ENCODE measurements around the gene GRM1. TPM values are rescaled to one million over a fixed set of nuclear protein-coding genes. Genes with fewer than 3 reads are reported as not detected.

The GRM1 gene
- total RNA-seq: not detected
- long read RNA-seq: 0 reads

GRCh38 chr6:146028851-146029572, at the start of gene GRM1:
Gene GRM1 (plus strand): TSS chr6:146029062. CDS start chr6:146029518, 456 bp downstream.
- intact Hi-C loops (cut with DNase I, micrococcal nuclease): no loop called here
- DNase-seq (no peak), ATAC-seq (no peak)

GRCh38 chr6:146009338-146009737, 19.5 kb upstream of the GRM1 start:
- DNase-seq (no peak), ATAC-seq (no peak)
- intact Hi-C loops (cut with DNase I, micrococcal nuclease): no loop called here

DNA sequence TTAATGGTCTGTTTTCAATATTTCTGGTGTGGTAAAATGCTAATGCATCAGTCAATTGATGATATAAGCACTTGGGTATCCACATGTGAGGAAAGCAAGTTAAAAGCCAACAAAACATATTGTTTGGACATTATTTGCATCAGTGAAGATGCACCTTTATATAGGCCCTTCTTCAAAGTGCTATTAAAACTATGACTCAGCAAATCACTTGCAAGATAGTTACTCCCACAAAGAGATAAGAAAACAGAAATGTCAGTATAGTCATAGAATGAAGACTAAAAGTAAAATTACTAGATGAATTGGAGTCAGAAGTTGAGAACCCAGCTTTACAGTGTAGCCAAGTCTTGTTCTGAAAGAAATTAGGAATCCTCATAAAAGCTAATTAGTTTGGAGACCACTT, 14.6 kb upstream of the GRM1 start:
- ATAC-seq (no peak), DNase-seq (no peak)
- intact Hi-C loops (cut with DNase I, micrococcal nuclease): no loop called here

DNA sequence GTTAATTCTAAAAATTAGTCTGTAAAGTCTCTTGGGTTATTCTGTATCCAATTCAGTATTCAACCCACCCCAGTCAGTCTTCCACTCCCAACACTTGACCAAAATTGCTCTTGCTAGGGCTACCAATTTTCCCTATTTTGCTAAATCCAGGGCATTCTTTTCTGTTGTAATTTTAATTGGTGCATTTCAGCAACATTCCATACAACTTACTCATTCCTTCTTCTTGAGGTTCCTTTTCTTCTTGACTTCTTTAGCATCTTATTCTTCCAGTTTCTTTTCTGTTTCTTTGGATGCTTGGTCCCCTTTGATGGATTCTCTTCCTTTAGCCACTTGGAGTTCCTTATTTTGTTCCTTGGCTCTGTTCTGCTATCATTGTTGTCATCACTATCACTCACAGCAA, 11.2 kb upstream of the GRM1 start:
- ATAC-seq (no peak), DNase-seq (no peak)
- intact Hi-C loops (cut with DNase I, micrococcal nuclease): no loop called here

DNA sequence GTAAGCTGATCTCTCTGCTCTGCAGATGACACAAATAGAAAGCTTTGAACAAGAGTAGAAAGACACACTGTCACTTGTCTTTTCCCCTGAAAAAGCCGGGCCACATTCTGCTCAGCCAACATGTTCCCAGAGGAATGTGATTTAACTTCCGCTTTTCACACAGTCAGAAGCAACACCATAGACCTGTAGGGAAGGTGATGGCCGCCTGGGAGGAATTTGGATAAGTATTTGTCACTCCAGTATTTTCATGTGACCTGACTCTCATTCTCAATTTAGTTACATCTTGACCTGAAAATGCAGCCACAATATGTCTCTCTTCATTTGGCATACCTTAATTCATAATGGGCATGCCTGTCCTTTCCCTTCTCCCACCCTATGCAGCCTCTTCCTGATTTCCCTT, 2.0 kb upstream of the GRM1 start:
- DNase-seq: no peak
- intact Hi-C loops (cut with DNase I, micrococcal nuclease): no loop called here
- no peak for ATAC-seq

GRCh38 chr6:146027586-146028251, 1.1 kb upstream of the GRM1 start:
- intact Hi-C loops (cut with DNase I, micrococcal nuclease): no loop called here
- DNase-seq: no peak
- ATAC-seq: peak; percentile 4

DNA sequence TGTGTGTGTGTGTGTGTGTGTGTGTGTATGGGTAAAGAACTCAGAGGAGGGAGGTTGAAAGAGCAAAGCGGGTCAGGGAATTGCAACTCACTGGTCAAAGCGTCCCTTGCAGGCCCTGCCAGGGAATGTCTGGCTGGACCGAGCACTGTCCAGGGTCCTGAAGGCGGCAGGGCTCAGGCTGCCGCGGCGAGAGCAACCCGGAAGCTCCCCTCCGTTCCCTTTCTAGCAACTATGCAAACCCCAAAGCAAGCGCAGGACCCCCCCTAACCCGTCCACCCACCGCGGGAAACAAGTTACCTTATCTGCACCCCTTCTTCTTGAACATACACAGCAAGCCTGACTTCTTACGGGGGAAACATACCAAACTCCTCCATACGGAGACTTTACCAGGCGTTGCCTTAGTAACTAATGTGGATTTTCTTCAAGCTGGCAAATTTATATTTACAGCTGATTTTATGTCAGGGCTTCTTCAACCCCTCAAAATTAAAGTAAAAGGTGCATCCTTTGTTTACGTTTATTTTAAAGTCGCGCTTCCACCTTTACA, 538 bp upstream of the GRM1 start:
- ATAC-seq (peak; percentile 83), DNase-seq (peak in 1 of 2 donors; percentile 70)
- intact Hi-C loops (cut with DNase I, micrococcal nuclease): no loop called here

DNA sequence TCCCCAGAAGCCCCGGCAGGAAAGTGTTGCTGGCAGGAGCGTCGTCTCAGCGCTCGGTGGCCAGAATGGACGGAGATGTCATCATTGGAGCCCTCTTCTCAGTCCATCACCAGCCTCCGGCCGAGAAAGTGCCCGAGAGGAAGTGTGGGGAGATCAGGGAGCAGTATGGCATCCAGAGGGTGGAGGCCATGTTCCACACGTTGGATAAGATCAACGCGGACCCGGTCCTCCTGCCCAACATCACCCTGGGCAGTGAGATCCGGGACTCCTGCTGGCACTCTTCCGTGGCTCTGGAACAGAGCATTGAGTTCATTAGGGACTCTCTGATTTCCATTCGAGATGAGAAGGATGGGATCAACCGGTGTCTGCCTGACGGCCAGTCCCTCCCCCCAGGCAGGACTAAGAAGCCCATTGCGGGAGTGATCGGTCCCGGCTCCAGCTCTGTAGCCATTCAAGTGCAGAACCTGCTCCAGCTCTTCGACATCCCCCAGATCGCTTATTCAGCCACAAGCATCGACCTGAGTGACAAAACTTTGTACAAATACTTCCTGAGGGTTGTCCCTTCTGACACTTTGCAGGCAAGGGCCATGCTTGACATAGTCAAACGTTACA, 817 bp downstream of the GRM1 start:
- ATAC-seq: no peak
- DNase-seq: no peak
- intact Hi-C loops (cut with DNase I, micrococcal nuclease): no loop called here

DNA sequence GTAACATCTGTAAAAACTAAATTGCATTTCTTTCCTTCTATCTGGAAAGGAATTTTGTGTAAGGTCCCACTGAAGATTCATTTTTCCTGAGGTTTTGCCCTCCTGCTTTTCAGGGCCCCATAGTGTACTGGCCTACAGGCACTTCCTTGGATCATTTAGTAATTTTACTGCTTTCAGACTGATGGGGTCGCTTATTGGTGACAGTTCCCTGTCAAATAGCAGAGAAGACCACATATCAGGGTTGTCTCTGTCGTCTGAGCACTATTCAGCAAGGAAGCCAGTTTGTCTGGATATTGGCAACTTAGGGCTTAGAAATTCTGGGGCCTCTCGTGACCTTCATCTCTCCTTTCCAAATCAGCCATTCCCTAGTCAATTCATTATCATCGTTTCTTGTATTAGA, 3.5 kb downstream of the GRM1 start:
- intact Hi-C loops (cut with DNase I, micrococcal nuclease): no loop called here
- no peak for DNase-seq

DNA sequence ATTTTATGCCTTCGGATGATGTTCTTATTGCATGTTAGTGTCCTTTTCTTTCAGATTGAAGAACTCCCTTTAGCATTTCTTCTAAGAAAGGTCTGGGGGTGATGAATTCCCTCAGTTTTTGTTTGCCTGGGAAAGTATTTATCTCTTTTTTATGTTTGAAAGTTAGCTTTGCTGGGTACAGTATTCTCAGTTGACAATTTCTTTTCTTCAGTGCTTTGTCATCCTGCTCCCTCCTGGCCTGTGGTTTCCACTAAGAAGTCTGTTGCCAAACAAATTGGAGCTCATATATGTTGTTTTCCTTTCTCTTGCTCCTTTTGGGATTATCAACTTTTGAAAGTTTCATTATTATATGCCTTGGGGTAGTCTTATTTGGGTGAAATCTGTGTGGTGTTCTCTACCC, 11.5 kb downstream of the GRM1 start:
- ATAC-seq: no peak
- DNase-seq: no peak
- intact Hi-C loops (cut with DNase I, micrococcal nuclease): no loop called here

More for the DNA sequence above, 3.5 kb downstream of the GRM1 start:
- ATAC-seq: no peak

GRCh38 chr6:146041282-146041681, 12.4 kb downstream of the GRM1 start:
- intact Hi-C loops (cut with DNase I, micrococcal nuclease): no loop called here
- DNase-seq (no peak), ATAC-seq (no peak)

DNA sequence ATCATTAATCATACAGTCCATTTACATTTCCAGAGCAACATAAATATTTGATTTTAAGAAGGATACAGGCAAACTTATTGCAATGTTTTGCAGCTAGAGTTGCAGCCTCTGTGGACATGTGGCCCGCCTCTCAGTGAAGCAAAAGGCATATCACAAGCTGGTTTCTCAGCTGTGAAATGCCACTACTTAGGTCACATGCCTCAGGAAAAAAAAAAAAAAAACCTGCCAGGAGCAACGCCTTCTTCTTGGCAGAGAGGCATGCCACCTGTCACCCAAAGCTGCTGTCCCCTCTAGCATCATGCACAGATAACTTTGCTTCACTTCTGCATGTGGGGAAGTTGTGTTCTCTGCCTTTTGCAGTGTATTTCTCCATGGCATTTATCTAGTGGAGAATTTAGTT, 18.5 kb downstream of the GRM1 start:
- ATAC-seq: no peak

GRCh38 chr6:146050168-146050567, 21.3 kb downstream of the GRM1 start:
- DNase-seq: no peak

More for the DNA sequence above, 18.5 kb downstream of the GRM1 start:
- DNase-seq: no peak
- intact Hi-C loops (cut with DNase I, micrococcal nuclease): no loop called here

GRCh38 chr6:146056506-146056905, 27.6 kb downstream of the GRM1 start:
- DNase-seq (no peak), ATAC-seq (no peak)
- intact Hi-C loops (cut with DNase I, micrococcal nuclease): no loop called here

More at GRCh38 chr6:146050168-146050567, 21.3 kb downstream of the GRM1 start:
- no peak for ATAC-seq
- intact Hi-C loops (cut with DNase I, micrococcal nuclease): no loop called here

GRCh38 chr6:146065690-146066089, 36.8 kb downstream of the GRM1 start:
- intact Hi-C loops (cut with DNase I, micrococcal nuclease): no loop called here
- ATAC-seq: no peak
- no peak for DNase-seq

- intact Hi-C loops (cut with DNase I, micrococcal nuclease): no loop called here
- DNase-seq: no peak
- no peak for ATAC-seq
Observed at GRCh38 chr6:146066506-146066905, 37.6 kb downstream of the GRM1 start.

- no peak for ATAC-seq
- intact Hi-C loops (cut with DNase I, micrococcal nuclease): no loop called here
- no peak for DNase-seq
Observed at GRCh38 chr6:146071781-146072180, 42.9 kb downstream of the GRM1 start.

DNA sequence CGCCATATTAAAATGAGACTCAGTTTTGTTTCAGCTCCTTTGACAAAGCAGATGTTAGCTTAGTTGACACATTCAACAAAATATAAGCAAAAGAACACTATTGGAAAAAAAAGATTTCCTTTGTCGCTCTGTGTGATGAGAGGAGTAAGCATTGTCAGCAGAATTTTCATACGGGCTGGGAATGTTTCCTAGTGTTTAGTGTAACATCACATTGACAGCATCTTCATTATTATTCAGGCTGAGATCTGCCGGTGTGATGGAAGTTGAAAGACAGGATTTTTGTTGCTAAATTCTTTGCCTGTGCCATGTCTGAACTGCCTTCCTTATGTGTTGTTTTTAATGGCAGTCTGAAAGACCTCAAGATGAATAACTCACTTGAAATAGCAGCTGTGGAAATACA, 49.1 kb downstream of the GRM1 start:
- DNase-seq: no peak

GRCh38 chr6:146087386-146087785, 58.5 kb downstream of the GRM1 start:
- intact Hi-C loops (cut with DNase I, micrococcal nuclease): no loop called here
- DNase-seq (no peak), ATAC-seq (no peak)

More for the DNA sequence above, 49.1 kb downstream of the GRM1 start:
- intact Hi-C loops (cut with DNase I, micrococcal nuclease): no loop called here
- no peak for ATAC-seq

- ATAC-seq: no peak
- intact Hi-C loops (cut with DNase I, micrococcal nuclease): no loop called here
- DNase-seq: no peak
Observed at GRCh38 chr6:146090474-146090873, 61.6 kb downstream of the GRM1 start.
